Germinal center (tissue), 1 donor: Measurements from ENCODE around the gene BCO1.

Experiments used
- DNase-seq: peaks from one replicate; pipeline ENCODE4 v3.0.0; 2012; ENCODE audit warnings: mixed read lengths, low spot score

The BCO1 gene

DNA sequence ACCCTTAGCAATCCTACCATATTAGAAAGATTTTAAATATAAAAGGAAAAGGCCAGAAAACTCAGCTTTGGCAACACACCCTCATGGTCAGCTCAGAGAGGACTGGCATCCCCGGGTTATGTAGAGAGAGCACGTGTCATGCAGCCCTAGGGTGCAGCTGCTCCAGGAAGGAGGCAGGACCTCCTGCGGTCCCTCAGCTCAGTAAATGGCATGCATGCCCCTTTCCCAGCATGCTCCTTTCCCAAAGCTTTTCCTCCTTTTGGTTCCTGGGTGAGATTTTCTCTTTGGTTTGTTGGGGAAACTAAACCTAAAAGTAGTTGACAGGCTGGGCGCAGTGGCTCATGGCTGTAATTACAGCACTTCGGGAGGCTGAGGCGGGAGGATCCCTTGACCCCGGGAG, 80.2 kb downstream of the BCO1 start:
- DNase-seq, result no peak

- DNase-seq, result no peak
These were observed 80.9 kb downstream of the BCO1 start for GRCh38 chr16:81319221-81319912.

DNA sequence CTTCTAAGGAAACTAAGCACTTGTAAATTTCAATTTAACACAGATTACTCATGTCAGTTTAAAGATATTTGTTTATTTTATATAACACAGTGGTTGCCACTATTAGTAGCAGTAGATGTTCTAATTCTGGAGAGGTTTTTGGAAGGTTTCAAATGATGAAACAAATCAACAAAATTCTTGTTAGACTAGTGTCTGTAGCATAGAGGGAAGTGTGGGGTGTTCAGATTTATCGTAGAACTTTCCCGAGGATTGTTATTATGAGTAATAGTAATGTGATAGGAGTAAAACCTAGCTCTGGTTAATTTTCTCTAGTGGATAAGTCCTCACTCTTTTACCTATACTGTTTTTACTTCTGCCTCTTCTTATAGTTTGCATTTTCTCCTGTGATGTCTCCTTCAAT, 82.5 kb downstream of the BCO1 start:
- DNase-seq, result no peak

DNA sequence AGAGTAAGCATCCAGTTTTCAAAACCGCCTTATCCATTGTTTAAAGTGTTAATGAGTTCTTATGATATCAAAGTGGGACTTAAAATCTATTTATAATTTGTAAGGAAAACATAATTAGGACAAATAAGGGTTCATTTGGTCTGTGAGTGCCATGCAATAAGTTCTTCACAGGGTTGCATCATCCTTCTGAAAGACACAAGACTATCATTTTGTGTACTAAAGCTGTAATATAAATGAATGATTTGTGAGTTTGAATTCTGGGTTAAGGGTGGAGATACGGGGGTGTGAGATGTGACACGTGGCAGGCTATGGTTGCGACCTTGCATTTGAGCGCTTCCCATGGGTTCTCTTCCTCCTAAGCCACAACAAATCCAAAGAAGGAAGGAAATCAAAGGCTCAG, 83.0 kb downstream of the BCO1 start:
- no peak for DNase-seq

- no peak for DNase-seq
These were observed 86.3 kb downstream of the BCO1 start for GRCh38 chr16:81324808-81325207.

- DNase-seq, result no peak
These were observed 88.5 kb downstream of the BCO1 start for GRCh38 chr16:81327011-81327410.

GRCh38 chr16:81327447-81328196, 89.1 kb downstream of the BCO1 start:
- no peak for DNase-seq

GRCh38 chr16:81329947-81330346, 91.5 kb downstream of the BCO1 start:
- no peak for DNase-seq

DNA sequence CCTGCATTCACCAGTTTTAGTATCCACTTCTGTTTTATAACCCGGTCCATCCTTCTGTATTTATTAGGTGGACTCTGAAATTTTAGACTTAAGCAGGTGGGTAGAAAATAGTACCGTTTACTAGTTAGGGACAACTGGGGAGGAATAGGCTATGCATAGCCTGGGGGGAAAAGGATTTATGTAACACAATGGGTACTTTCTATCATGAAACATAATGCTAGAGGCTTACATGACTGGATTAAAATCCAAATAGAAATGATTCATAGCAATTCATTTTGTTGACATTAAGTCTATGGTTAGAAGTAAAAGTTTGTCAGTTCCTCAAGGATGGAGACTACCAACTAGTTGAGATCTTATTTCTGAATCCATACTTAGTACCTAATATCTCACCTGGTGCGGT, 94.9 kb downstream of the BCO1 start:
- no peak for DNase-seq

GRCh38 chr16:81335669-81336068, 97.2 kb downstream of the BCO1 start:
- DNase-seq, result no peak

DNA sequence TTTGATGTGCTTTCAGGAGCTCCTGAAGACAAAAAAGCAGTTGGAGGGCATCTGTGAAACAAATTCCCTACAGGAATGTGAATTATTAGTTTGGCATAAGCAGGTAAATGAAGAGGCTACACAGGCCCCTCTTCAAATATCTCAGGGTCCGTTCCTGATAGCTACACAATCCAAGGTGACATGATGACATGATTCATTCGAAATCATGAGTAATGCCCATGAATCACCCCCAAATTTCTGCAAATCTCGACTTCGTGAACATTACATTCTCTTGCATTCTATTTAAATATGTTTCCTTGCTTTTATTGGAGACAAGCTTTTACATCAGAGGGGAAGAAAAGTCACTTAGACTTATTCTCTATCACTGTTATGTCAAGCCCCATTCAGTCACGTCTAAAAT, 98.6 kb downstream of the BCO1 start:
- no peak for DNase-seq
